Omental fat pad (tissue), 4 donors: Measurements from ENCODE around the gene SCPEP1. TPM values are rescaled to one million over a fixed set of nuclear protein-coding genes. Genes with fewer than 3 reads are reported as not detected.

Experiments
- ATAC-seq: fragments of 150-250 bp; one replicate; pipeline ENCODE4 v1.9.1; 2016; ENCODE audit warnings: mild to moderate bottlenecking, moderate library complexity; ENCODE audit not compliant: low FRiP score
- DNase-seq: peaks from one replicate; pipeline ENCODE4 v3.0.0-alpha.2; 2019; ENCODE audit warnings: low spot score
- total RNA-seq, 4 donors: library from RNA; depleted of rRNA; stranded (reverse); fragments of >200 nt; gene quantifications; one replicate each; pipeline ENCODE4 v1.1.0, GENCODE V29; 2016
- TF ChIP-seq, protein P1 (sequence below), 3 donors: fragments of 450-650 bp; IDR thresholded peaks; one replicate each; pipeline ENCODE4 v1.5.1; 2016 to 2017; ENCODE audit warnings: antibody characterized with exemption in 3 of 3, mild to moderate bottlenecking in 3 of 3, moderate library complexity in 2 of 3

SCPEP1 gene
- total RNA-seq, 4 donors from 2014 or later = 59.6 to 80.9 (median 69.1) TPM

DNA sequence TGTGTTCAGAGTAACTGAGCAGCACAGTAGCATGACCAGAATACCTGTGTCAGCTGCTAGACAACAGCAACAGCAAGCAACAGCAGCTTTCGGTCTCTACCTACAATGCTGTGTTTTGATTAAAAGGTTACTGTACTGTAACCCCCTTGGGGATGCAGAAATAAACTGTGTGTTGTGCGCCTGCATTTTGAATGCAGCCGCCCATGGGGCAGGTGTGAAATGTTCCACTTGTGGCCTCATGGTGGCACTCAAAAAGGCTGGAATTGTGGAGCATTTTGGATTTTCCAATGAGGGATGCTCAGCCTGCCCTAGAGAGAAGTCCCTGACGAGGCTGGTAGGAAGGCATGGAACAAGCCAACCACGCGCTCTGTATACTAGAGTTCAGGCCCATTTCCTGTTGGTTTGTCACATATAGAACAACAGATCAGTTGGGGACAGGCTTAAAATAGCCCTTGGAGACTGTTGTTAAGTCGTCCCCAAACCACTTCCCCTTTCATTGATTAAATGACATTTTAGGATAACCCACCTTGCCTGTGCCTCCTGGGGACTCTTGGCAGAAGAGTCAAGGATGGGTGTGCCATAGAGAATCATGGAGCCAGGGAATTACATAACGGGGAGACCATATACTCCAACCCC, 27.1 kb downstream of the SCPEP1 start:
- DNase-seq (no peak), ATAC-seq (no peak)

DNA sequence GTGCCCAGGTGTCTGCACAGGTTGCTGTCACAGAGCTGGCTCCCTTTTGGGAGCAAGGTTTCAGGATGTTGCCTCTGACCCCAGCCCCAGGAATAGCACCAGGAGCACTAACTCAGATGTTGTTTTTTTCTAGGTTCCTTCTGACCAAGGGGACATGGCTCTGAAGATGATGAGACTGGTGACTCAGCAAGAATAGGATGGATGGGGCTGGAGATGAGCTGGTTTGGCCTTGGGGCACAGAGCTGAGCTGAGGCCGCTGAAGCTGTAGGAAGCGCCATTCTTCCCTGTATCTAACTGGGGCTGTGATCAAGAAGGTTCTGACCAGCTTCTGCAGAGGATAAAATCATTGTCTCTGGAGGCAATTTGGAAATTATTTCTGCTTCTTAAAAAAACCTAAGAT, 28.1 kb downstream of the SCPEP1 start:
- no peak for ATAC-seq
- DNase-seq = no peak
- TF ChIP-seq, protein P1, sequence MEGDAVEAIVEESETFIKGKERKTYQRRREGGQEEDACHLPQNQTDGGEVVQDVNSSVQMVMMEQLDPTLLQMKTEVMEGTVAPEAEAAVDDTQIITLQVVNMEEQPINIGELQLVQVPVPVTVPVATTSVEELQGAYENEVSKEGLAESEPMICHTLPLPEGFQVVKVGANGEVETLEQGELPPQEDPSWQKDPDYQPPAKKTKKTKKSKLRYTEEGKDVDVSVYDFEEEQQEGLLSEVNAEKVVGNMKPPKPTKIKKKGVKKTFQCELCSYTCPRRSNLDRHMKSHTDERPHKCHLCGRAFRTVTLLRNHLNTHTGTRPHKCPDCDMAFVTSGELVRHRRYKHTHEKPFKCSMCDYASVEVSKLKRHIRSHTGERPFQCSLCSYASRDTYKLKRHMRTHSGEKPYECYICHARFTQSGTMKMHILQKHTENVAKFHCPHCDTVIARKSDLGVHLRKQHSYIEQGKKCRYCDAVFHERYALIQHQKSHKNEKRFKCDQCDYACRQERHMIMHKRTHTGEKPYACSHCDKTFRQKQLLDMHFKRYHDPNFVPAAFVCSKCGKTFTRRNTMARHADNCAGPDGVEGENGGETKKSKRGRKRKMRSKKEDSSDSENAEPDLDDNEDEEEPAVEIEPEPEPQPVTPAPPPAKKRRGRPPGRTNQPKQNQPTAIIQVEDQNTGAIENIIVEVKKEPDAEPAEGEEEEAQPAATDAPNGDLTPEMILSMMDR (IDR thresholded peaks at IDR 0.05) = no peak

More for the DNA sequence above, 27.1 kb downstream of the SCPEP1 start:
- TF ChIP-seq, protein P1 (IDR thresholded peaks at IDR 0.05) = no peak

DNA sequence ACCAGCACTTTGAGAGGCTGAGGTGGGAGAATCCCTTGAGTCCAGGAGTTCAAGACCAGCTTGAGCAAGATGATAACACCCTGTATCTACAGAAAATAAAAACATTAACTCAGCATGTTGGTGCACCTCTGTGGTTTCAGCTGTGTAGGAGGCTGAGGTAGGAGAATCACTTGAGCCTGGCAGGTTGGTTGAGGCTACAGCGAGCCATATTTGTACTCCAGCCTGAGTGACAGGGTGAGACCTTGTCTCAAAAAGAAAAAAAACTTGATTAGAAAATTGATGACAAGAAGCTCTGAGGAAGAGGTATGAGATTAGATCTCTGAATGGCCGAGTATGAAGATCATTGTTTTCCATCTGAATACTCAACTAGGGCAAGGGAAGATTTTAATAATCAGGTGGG, 31.0 kb downstream of the SCPEP1 start:
- TF ChIP-seq, protein P1 (IDR thresholded peaks at IDR 0.05) = no peak
- ATAC-seq (no peak), DNase-seq (no peak)

DNA sequence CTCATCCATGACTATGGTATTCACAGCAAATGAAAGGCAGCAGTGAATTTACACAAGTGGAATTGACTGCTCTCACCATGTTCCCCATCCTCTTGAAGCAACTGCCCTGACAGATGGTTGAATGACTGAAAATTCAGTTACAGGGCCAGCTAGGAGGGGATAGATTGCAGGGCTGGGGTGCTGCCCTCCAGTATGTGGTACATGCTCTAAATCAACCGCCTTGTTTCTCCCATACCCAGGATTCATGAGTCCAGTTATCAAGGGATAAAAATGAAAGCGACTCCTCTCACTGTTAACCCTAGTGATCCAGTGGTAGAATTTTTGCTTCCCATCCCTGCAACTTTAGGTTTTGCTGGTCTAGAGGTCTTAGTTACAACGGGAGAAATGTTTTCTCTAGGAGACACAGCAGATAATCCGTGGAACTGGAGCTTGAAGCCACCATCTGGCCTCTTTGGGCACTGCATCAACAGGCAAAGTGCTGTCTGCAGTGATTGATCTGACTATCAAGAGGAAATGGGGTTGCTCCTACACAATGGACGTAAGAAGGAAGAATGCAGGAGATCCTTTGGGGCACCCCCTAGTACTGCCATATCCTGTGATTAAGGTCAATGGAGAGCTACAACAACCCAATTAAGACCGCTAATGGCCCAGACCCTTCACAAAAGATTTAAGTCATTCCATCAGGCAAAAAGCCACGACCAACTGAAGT, 32.0 kb downstream of the SCPEP1 start:
- ATAC-seq = peak; percentile 59
- TF ChIP-seq, protein P1 (IDR thresholded peaks at IDR 0.05) = no peak
- DNase-seq = no peak

DNA sequence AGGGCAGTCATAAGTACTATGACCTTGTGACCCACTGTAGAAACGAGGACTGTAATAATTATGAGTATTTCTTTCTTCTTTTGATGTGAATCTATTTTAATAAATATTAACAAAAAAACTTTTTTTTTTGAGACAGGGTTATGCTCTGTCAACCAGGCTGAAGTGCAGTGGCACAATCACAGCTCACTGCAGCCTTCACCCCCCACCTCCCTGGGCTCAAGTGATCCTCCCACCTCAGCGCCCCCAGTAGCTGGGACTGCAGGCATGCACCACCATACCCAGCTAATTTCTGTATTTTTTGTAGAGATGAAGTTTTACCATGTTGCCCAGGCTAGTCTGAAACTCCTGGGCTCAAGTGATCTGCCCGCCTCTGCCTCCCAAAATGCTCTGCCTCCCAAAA, 32.6 kb downstream of the SCPEP1 start:
- TF ChIP-seq, protein P1 (IDR thresholded peaks at IDR 0.05) = no peak
- DNase-seq (no peak), ATAC-seq (no peak)

DNA sequence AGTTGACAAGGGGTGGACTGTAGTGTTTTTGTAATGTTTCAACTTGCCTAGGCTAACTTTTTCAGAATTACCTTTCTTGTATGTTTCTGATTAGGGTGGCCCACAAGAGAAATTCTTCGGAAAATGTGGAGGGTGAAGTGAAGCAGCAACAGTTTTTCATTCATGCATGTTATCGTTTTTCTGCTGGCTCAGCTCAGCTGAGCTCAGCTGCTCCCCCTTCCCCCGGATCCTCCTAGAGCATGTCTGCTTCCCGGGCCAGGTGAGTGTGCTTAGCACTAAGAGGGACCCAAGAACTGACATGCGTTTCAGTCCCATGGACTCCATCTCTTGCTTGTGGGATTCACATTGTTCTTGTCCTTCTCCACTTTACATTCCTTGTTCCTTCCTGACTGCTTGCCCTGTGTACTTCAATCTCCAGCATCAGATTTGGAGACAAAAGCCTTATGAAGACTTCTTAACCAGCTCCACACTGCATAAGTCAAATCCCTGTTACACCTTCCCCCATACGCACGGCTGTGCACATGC, 33.6 kb downstream of the SCPEP1 start:
- ATAC-seq (no peak), DNase-seq (no peak)
- TF ChIP-seq, protein P1 (IDR thresholded peaks at IDR 0.05) = no peak
